DMS 273 (cell line): ENCODE results near the gene ARFGEF3.

Experiments
- DNase-seq: peaks from one replicate; lab custom pipeline; 2025; ENCODE audit not compliant: unreplicated experiment; lab: John Stamatoyannopoulos, UW

ARFGEF3 gene

DNA sequence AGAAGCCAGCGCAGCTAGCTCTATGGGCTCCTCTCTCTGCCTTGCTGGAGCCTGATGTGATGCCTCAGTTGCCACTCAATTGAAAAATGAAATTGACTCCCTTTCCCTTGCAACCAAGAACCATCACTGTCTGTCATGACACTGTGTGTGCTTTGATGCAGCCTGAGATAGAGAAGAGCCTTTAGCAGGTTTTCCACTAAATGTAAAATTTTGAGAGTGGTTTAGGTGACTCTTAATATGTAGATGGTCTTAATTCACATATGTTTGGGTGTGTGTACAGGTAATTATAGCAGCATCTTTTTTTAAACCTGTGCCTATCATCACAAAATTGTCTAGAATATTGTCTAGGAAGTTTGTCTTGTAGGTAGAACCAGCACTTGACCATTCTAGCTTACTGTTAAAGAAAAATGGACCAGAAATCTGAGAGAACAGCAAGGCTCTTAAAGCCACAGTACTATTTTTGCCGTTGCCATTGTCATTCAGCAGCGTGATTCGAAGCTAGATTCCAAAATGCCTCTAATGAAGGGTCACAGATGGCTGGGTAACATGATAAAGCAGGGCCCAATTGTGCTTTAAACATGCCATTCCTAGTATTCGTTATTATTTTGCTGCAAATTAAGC is 1.3 kb downstream of the ARFGEF3 start:
- DNase-seq: peak; percentile 42

GRCh38 chr6:138175596-138175995 is 13.9 kb downstream of the ARFGEF3 start:
- no peak for DNase-seq

GRCh38 chr6:138176652-138177232 is 15.0 kb downstream of the ARFGEF3 start:
- no peak for DNase-seq

GRCh38 chr6:138182939-138183789 is 21.4 kb downstream of the ARFGEF3 start:
- peak; percentile 72 for DNase-seq

GRCh38 chr6:138183790-138184134 is 22.0 kb downstream of the ARFGEF3 start:
- DNase-seq: no peak

- DNase-seq: no peak
Observed at GRCh38 chr6:138184230-138184629, 22.5 kb downstream of the ARFGEF3 start.

DNA sequence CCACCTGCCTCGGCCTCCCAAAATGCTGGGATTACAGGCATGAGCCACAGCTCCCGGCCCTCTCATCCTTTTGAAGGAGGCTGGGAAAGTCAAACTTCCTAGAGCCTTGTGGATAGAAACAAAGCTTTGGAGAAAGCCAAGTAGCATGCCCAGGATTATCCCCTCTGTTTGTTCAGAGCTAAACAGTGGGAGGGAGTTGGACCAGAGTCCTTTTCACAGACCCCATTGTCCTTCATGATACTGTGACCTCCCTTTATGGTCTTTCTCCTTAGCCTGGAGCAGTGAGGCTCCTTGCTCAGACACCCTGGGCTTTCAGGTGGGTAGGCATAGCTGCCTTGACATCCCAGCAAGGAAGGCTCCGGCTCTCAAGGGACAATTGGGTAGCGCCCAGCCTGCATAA is 25.4 kb downstream of the ARFGEF3 start:
- no peak for DNase-seq

DNA sequence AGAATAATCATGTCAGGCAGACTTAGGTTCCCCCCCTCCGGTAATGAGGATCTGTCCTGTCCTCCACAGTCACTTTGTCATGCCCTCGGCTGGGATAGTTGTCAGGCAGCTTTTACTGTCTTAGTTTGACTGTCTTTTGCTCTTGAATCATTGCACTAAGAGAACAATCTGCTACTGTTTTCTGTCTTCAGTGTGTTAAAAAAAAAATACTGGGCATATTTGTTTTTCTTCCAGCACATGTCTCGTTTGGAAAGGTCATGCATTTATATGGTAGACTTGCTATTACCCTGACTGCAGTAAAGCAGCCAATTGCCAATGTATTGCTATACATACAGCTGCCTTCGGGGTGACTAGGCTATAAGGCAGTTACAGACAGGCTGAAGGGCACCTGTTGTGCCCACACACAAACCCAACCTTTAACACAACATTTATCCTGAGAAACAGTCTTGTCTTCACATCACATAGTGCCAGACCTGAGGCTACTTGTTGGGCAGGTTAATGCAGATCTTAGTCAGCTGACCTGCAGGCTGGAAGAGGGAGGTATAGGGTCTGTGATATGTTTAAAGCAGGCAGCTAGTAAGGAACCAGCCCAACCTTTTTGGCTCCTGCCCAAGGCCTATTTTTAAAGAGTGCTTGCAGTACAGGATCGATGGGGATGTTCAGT is 26.7 kb downstream of the ARFGEF3 start:
- DNase-seq: peak; percentile 44

DNA sequence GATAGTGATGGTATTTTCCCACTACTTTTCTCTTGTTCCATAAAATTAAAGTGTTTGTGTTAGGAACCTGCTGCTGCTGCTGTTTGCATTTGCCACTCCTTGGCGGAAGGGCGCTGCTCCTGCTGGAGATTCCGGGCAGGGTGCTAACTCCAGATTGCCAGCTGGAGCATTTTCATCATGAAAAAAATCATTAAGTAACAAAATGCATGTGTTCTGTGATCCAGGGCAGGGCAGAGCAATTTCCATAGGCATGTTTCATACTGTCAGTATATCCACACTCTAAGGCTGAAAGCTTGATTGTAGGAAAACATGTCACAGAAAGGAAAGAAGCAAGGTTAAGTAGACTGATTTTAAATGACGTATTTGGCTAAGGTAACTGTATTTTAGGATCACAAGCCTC is 32.5 kb downstream of the ARFGEF3 start:
- DNase-seq: peak; percentile 21

DNA sequence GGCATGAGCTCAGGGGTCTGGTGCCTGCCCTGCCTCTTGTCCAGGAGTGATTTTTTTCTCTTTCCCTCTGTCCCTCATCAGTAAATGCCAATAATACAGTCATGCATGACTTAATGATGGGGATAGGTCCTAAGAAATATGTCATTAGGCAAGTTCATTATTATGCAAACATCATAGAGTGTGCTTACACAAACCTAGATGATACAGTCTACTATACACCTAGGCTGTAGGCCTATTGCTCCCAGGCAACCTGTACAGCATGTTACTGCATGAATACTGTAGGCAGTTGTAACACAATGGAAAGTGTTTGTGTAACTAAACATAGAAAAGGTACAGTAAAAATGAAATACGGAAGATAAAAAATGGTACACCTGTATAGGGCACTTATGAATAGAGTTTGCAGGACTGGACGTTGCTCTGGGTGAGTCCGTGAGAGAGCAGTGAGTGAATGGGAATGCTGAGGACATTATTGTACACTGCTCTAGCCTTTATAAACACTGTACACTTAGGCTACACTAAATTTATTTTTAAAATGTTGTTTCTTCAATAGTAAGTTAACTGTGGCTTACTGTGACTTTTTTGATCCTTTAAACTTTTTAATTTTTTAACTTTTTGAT is 34.5 kb downstream of the ARFGEF3 start:
- no peak for DNase-seq

- no peak for DNase-seq
Observed at GRCh38 chr6:138197570-138197969, 35.8 kb downstream of the ARFGEF3 start.

DNA sequence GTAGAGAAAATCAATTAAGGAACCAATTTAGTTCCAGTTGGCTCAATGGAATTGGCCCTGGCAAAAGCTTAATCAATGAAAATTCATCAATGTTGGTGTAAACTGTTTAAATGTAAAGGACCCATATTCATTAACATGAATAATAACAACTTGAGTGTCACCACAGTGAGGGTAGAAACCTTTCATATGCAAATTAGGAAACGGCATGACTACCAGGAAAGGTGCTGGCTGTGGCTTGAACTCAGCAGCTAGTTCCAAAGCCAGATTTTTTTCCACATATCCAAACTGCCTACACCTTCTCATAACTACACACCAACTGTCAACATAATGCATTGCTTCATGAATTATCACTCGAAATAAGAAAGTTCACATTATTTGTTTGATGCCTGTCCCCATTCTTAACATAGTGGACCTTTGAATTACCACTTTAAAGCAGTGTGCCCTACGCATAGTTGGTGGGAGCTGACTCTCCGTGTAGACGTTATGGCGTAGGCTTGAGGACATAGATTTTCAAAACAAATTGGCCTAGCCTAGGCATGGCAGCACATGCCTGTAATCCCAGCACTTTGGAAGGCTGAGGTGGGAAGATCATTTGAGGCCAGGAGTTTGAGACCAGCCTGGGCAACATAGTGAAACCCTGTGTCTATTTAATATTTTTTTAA is 36.8 kb downstream of the ARFGEF3 start:
- no peak for DNase-seq

DNA sequence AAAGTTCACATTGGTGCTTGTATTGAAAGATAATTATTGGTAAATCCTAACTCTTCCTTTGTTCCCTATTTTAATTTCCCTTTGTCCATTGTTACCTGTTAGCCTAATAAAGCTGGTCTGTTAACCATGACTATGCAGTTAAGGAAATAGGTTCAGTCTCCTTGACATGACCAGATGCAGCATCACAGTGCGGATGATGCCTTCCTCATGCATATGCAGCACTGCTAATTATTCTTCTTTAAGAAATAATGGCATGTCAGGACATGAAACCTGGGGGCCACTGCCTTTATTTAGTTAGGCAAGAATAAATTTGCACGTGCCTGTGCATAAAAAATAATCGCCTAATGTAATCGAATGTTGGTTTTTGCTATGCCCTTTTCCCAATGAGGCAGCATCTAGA is 40.1 kb downstream of the ARFGEF3 start:
- peak; percentile 61 for DNase-seq

GRCh38 chr6:138203315-138203714 is 41.6 kb downstream of the ARFGEF3 start:
- DNase-seq: no peak

- no peak for DNase-seq
Observed at GRCh38 chr6:138204303-138204702, 42.6 kb downstream of the ARFGEF3 start.

GRCh38 chr6:138204792-138205384 is 43.1 kb downstream of the ARFGEF3 start:
- no peak for DNase-seq

DNA sequence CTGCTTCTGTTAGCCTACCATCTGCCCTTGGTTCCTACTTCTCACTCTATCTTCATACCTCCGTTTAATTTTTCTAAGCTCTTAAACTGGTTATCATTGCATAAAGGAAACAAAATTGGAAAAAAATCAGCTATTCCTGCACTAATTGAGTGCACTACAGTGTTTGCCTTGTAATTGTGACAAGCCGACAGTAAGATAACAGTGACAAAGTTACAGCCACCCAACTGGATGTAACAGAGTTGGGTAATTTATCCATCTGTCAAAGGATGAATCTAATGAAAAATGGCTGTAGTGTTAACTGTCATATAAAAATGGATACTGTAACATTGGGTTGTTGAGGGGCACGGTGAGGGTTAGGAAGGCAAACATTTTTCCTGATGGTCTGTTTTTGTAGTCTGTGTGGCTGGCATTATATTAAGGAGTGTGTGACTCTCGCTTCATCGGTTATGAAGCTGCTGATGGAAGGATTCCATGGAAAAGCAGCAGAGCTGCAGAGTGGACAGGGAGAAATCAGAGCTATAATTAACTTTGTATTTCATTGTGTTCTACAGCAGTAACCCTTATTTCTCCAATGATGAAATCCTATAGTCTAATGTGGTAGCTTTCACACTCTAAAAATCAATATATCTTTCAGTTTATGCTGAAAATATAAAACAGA is 43.8 kb downstream of the ARFGEF3 start:
- DNase-seq: no peak

- no peak for DNase-seq
Observed at GRCh38 chr6:138206862-138207261, 45.1 kb downstream of the ARFGEF3 start.

DNA sequence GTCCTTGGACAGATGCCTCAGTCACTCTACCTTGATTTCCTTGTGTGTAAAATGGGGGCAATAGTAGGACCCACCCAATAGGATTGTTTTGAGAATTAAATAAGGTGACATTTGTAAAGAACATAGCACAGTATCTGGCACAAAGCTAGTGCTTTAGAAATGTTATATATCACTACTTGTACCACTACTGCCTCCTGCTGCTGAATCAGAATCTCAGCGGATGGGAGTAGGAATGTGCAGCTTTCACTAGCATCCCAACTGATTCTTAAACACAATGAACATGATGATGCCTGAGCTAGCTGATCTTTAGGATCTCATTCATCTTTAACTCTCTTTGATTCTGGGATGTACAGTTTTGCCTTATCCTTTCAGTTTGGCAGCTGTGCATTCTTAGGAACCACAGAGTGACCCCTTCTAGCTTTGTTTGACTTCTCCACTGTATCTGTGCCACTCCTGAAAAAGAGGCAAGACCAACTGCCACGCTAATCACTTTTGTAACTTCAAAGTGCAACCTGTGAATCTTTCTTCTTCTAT is 49.4 kb downstream of the ARFGEF3 start:
- DNase-seq: peak; percentile 6

DNA sequence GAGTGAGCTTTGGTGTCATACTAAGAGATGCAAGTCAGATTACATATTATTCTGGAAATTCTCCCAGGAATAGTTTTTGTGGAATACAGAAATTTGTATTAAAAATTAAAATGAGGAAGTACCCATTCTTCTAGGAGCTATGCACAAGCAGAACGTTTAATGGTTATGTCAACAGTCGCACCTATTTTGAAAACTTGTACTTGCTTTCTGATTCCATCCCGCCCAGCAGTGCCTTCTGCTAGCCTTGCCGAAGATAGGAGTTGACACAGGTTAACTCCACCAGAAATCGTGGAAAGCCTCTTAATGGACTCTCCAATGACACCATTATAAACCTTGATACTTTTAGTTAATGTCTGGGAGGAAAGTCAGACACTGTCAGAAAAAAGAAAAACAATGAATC is 49.9 kb downstream of the ARFGEF3 start:
- DNase-seq: no peak
